ENCODE measurements around the gene CNST.
A peak's percentile ranks its signal among the peaks of the same experiment; 100 is the strongest.
"Not testable (repeated sequence)": the region's sequence is repeated elsewhere in the genome, so short reads cannot be mapped to it uniquely, and the experiment has no call there.

Gene CNST

GRCh38 chr1:246597340-246597739 is 31.1 kb downstream of the CNST start:
- no peak overlapping the region for H3K4me3 ChIP-seq (ENCODE audit: control insufficient read depth, low read depth, low read length)
- TF ChIP-seq CTCF (IDR thresholded peaks at IDR 0.05; ENCODE audit: control insufficient read depth, insufficient read depth, low read depth, low read length, missing control alignments) = no peak
- peak; percentile 86 for DNase-seq (ENCODE audit: low read depth)

- no peak overlapping the region for H3K4me3 ChIP-seq (ENCODE audit: control insufficient read depth, low read depth, low read length)
- no peak for DNase-seq (ENCODE audit: low read depth)
- TF ChIP-seq CTCF (IDR thresholded peaks at IDR 0.05; ENCODE audit: control insufficient read depth, insufficient read depth, low read depth, low read length, missing control alignments) = no peak
These were observed 31.7 kb downstream of the CNST start for GRCh38 chr1:246597971-246598370.

GRCh38 chr1:246599315-246599714 is 33.1 kb downstream of the CNST start:
- no peak for TF ChIP-seq CTCF (IDR thresholded peaks at IDR 0.05; ENCODE audit: control insufficient read depth, insufficient read depth, low read depth, low read length, missing control alignments)
- DNase-seq (ENCODE audit: low read depth) = no peak
- no peak overlapping the region for H3K4me3 ChIP-seq (ENCODE audit: control insufficient read depth, low read depth, low read length)

- no peak for DNase-seq (ENCODE audit: low read depth)
- TF ChIP-seq CTCF (IDR thresholded peaks at IDR 0.05; ENCODE audit: control insufficient read depth, insufficient read depth, low read depth, low read length, missing control alignments) = no peak
- no peak overlapping the region for H3K4me3 ChIP-seq (ENCODE audit: control insufficient read depth, low read depth, low read length)
These were observed 34.3 kb downstream of the CNST start for GRCh38 chr1:246600579-246600978.

- H3K4me3 ChIP-seq (ENCODE audit: control insufficient read depth, low read depth, low read length) = no peak overlapping the region
- no peak for DNase-seq (ENCODE audit: low read depth)
- no peak for TF ChIP-seq CTCF (IDR thresholded peaks at IDR 0.05; ENCODE audit: control insufficient read depth, insufficient read depth, low read depth, low read length, missing control alignments)
These were observed 35.9 kb downstream of the CNST start for GRCh38 chr1:246602194-246602593.

- not testable (repeated sequence) for H3K4me3 ChIP-seq (ENCODE audit: control insufficient read depth, low read depth, low read length); DNase-seq (ENCODE audit: low read depth)
These were observed 39.0 kb downstream of the CNST start for GRCh38 chr1:246605231-246605630.

GRCh38 chr1:246607462-246607861 is 41.2 kb downstream of the CNST start:
- no peak for DNase-seq (ENCODE audit: low read depth)
- no peak for TF ChIP-seq CTCF (IDR thresholded peaks at IDR 0.05; ENCODE audit: control insufficient read depth, insufficient read depth, low read depth, low read length, missing control alignments)
- no peak overlapping the region for H3K4me3 ChIP-seq (ENCODE audit: control insufficient read depth, low read depth, low read length)
